Heart left ventricle (tissue), 13 donors: Measurements from ENCODE around the gene TNFRSF6B.

Experiments used
- CTCF ChIP-seq, 12 donors: fragments of 200-600 bp; sonication (generic) in 4 of 12; IDR thresholded peaks; one replicate each; pipeline versions ENCODE4 v1.5.0 to v1.8.0; 2018 to 2022; ENCODE audit warnings: antibody characterized with exemption in 12 of 12, mild to moderate bottlenecking in 5 of 12
- POLR2A ChIP-seq, 2 donors: fragments of 450-650 bp; IDR thresholded peaks; one replicate each; pipeline ENCODE4 v1.6.1; 2017; ENCODE audit warnings: antibody characterized with exemption in 2 of 2, mild to moderate bottlenecking in 2 of 2, moderate library complexity in 2 of 2
- donor health status: ischemic (EF 13 %, LVEDD 7.1; RV severe dilation, severe dysfunction).
- donor health status: DM: no; HTN: yes; CAD: no.
- donor health status: DM: no; HTN: no; CAD: no.
- donor health status: ischemic (EF 25% LVEDD 6.9; RV normal size, moderate dysfunction).
- donor health status: ischemic (EF 25% LVEDD 5.7; RV mildly dilated, moderate dysfunction).
- donor health status: ischemic (EF 35%, LVEDD 5.7; RV mildly dilated, moderate dysfunction).
- donor health status: nonischemic (EF 11% LVEDD 7.7; RV severe dilation, severe dysfunction).
- donor health status: DM: yes; HTN: yes; CAD: no.
- donor health status: PGD.
- donor health status: ischemic (EF 29% LVEDD 5.4; RV normal size, mild dysfunction).
- donor health status: nonischemic (EF 23%, LVEDD 6.1; RV moderate dilation, normal function).

DNA sequence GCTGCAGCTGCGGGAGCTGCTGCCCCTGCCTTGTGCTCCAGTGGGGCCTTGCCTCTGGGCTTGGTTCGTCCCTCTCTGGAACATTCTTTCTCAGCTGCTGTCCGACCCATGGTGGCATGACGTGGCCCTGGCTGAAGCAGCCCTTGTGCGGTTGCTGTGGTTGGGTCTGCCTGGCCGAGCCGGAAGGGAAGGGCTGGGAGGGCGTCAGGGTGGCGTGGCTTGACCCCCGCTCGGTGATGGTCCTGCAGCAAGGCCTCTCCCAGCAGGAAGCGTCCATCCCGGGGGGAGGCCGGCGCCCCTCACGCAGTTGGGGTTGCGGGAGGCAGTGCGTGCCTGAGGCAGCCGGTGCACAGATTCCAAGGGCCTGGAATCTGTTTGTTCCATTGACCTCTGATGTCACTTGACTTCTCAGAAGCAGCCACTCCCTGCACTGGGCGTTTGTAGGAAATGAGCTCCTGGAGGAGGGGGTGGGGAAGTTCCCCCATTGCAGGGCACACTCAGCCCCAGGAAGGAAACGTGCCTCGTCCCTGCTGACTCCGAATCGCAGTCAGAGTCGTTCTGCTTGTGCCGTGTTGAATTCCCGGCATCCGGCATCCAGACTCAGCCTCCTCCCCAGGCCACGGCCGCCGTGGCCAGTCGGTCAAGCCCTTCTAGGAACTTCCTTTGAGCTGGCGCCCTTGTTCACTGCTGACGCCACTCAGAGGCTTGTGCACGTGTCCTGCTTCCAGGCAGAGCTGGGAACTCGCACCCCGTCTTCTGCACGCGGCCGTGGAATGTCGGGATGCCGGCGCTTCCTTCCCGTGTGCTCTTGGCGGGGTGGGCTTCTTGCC is 9.7 kb upstream of the TNFRSF6B start:
- TF ChIP-seq CTCF (IDR thresholded peaks at IDR 0.05) (no peak), POLR2A (IDR thresholded peaks at IDR 0.05) (peak in 1 of 2 donors; percentile 36)
